ENCODE results near the gene SEC14L1. TPM values are rescaled to one million over a fixed set of nuclear protein-coding genes. Genes with fewer than 3 reads are reported as not detected.
"Not testable (repeated sequence)": the region's sequence is repeated elsewhere in the genome, so short reads cannot be mapped to it uniquely, and the experiment has no call there.

The SEC14L1 gene
- total RNA-seq, 1 experiment from 2014 or later = 78.6 TPM

GRCh38 chr17:77155125-77155524, 14.4 kb downstream of the SEC14L1 start:
- CTCF ChIA-PET = no interaction called here
- POLR2A ChIA-PET (ENCODE audit: low non-redundant PET) = no interaction called here
- Histone ChIP-seq H3K4me1 (ENCODE audit: insufficient read depth, low read length, poor library complexity, severe bottlenecking) (peaks cover 19% of the 10 kb centered on the region), H3K27ac (ENCODE audit: low read depth, low read length, poor library complexity, severe bottlenecking) (no peak overlapping the region), H3K4me3 (ENCODE audit: low read depth, low read length, poor library complexity, severe bottlenecking) (no peak overlapping the region), H3K36me3 (ENCODE audit: insufficient read depth, low read length, poor library complexity, severe bottlenecking) (no peaks in the 10 kb centered on the region), H3K9me3 (ENCODE audit: low read depth, low read length, poor library complexity, severe bottlenecking) (no peaks in the 10 kb centered on the region), H3K27me3 (replicated peaks; ENCODE audit: insufficient read depth, low read depth, low read length, poor library complexity) (no peaks in the 10 kb centered on the region)
- intact Hi-C loops (cut with micrococcal nuclease; ENCODE audit: unreplicated experiment) = no loop called here
- DNase-seq (ENCODE audit: low spot score) = no peak
- no peak for TF ChIP-seq CTCF (conservative IDR thresholded peaks at IDR 0.05; ENCODE audit: low read depth, low read length)
- TF ChIP-seq EZH2 (IDR thresholded peaks at IDR 0.05; ENCODE audit: borderline replicate concordance, low read depth, low read length, poor library complexity, severe bottlenecking) = no peak
- BruUV-seq (replicated peaks) = no TSS peak

- H3K27me3 ChIP-seq (replicated peaks; ENCODE audit: insufficient read depth, low read depth, low read length, poor library complexity); H3K9me3 ChIP-seq (ENCODE audit: low read depth, low read length, poor library complexity, severe bottlenecking); intact Hi-C loops (cut with micrococcal nuclease; ENCODE audit: unreplicated experiment); H3K36me3 ChIP-seq (ENCODE audit: insufficient read depth, low read length, poor library complexity, severe bottlenecking); CTCF ChIA-PET; H3K4me3 ChIP-seq (ENCODE audit: low read depth, low read length, poor library complexity, severe bottlenecking); H3K27ac ChIP-seq (ENCODE audit: low read depth, low read length, poor library complexity, severe bottlenecking); BruUV-seq (replicated peaks); DNase-seq (ENCODE audit: low spot score): not testable (repeated sequence)
- peaks cover 29% of the 10 kb centered on the region for H3K4me1 ChIP-seq (ENCODE audit: insufficient read depth, low read length, poor library complexity, severe bottlenecking)
- POLR2A ChIA-PET (ENCODE audit: low non-redundant PET) = interaction anchor here (0.8 kb wide), 1 partner anchor 17 kb away, joined by 3 read pairs; the partner anchor contains the start of gene SEC14L1
These were observed 17.0 kb downstream of the SEC14L1 start for GRCh38 chr17:77157766-77158165.

DNA sequence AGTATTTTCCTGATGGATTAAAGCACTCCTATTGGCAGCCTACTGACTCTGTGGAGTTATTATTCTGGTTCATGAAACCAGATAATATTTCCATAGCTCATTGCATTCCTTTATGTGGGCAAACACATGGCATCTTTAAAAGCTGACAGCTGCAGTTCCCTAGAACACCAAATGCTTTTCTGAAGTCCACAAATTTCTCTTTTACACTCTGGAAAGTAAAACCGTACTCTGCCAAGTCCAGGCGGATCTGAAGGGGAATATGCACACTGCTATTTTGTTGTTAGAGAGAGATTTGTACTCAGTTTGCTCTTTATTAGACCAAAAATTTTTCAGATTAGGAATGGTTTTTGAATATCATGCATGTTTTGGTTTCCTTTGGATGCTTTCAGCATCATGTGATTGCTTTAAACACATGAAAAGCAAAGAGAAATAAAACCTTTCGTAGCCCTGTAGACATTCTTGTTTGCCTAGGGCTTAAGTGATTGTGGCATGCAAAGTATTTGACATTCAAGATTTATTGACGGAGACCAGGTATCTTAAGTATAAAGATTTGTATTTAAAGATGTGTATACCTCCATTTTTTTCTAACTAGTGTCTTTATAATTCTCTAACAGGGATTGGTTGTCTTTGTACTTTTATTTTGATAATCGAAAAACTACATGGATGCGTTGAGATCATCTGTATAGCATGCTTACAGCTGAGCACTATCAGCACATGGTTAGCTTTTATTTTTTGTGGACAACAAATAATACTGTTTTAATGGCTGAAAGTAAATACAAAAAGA, 19.5 kb downstream of the SEC14L1 start:
- no peak for DNase-seq (ENCODE audit: low spot score)
- ChIA-PET CTCF (no interaction called here), POLR2A (ENCODE audit: low non-redundant PET) (no interaction called here)
- no peak for TF ChIP-seq CTCF (conservative IDR thresholded peaks at IDR 0.05; ENCODE audit: low read depth, low read length)
- no peak for TF ChIP-seq EZH2 (IDR thresholded peaks at IDR 0.05; ENCODE audit: borderline replicate concordance, low read depth, low read length, poor library complexity, severe bottlenecking)
- H3K27ac ChIP-seq (ENCODE audit: low read depth, low read length, poor library complexity, severe bottlenecking) = no peak overlapping the region
- BruUV-seq (replicated peaks) = no TSS peak
- H3K27me3 ChIP-seq (replicated peaks; ENCODE audit: insufficient read depth, low read depth, low read length, poor library complexity) = no peaks in the 10 kb centered on the region
- H3K4me3 ChIP-seq (ENCODE audit: low read depth, low read length, poor library complexity, severe bottlenecking) = no peak overlapping the region
- intact Hi-C loops (cut with micrococcal nuclease; ENCODE audit: unreplicated experiment) = no loop called here
- no peaks in the 10 kb centered on the region for H3K9me3 ChIP-seq (ENCODE audit: low read depth, low read length, poor library complexity, severe bottlenecking)
- H3K4me1 ChIP-seq (ENCODE audit: insufficient read depth, low read length, poor library complexity, severe bottlenecking) = peaks cover 34% of the 10 kb centered on the region
- H3K36me3 ChIP-seq (ENCODE audit: insufficient read depth, low read length, poor library complexity, severe bottlenecking) = no peaks in the 10 kb centered on the region

Data from A673 (cell line).